ENCODE results near the gene EMC8.

GRCh38 chr16:85845266-85845665 lies 45.9 kb upstream of the EMC8 start:
- no peak for TF ChIP-seq CTCF (IDR thresholded peaks at IDR 0.05; ENCODE audit: insufficient read depth, low read length, poor library complexity, severe bottlenecking)
- TF ChIP-seq EZH2phosphoT487 (conservative IDR thresholded peaks at IDR 0.05; ENCODE audit: low read length) = no peak
